GM12873 (cell line): Measurements from ENCODE around the gene DOC2A.

Experiments
- CTCF ChIP-seq: IDR thresholded peaks from 2 replicates; pipeline ENCODE4 v1.5.1; 2012; ENCODE audit warnings: low read depth, mild to moderate bottlenecking, moderate library complexity, low read length, control low read depth; ENCODE audit not compliant: insufficient read depth; ENCODE audit errors: missing control alignments

Gene DOC2A

GRCh38 chr16:29989111-29989858, 21.5 kb downstream of the DOC2A start:
- no peak for TF ChIP-seq CTCF

- TF ChIP-seq CTCF, result no peak
These were observed 22.3 kb downstream of the DOC2A start for GRCh38 chr16:29988346-29989075.

- TF ChIP-seq CTCF, result no peak
These were observed 23.3 kb downstream of the DOC2A start for GRCh38 chr16:29987371-29988085.

GRCh38 chr16:29986931-29987330, 23.9 kb downstream of the DOC2A start:
- TF ChIP-seq CTCF, result no peak

GRCh38 chr16:29986231-29986630, 24.6 kb downstream of the DOC2A start:
- no peak for TF ChIP-seq CTCF

GRCh38 chr16:29985271-29985811, 25.5 kb downstream of the DOC2A start:
- TF ChIP-seq CTCF, result no peak

- TF ChIP-seq CTCF, result no peak
These were observed 26.1 kb downstream of the DOC2A start for GRCh38 chr16:29984764-29985147.
